GM12892 (cell line): ENCODE results near the gene TAF13.
"Not testable (repeated sequence)": the region's sequence is repeated elsewhere in the genome, so short reads cannot be mapped to it uniquely, and the experiment has no call there.

Experiments used
- DNase-seq: peaks from one replicate; pipeline ENCODE4 v3.0.0; 2011; ENCODE audit not compliant: insufficient read length
- FAIRE-seq: peaks from 2 replicates; lab custom pipeline; 2011; peaks lifted over from hg19 to GRCh38; lab: Jason Lieb, UNC
- POLR2A ChIP-seq: IDR thresholded peaks from 2 replicates; pipeline ENCODE4 v1.6.1; 2011; ENCODE audit warnings: low read depth, low read length, control low read depth
- POLR2AphosphoS5 ChIP-seq: IDR thresholded peaks from 2 replicates; pipeline ENCODE4 v1.6.1; 2011; ENCODE audit warnings: low read depth, low read length, control low read depth
- TAF1 ChIP-seq: IDR thresholded peaks from 2 replicates; pipeline ENCODE4 v1.6.1; 2011; ENCODE audit warnings: low read depth, mild to moderate bottlenecking, control low read depth, low read length, borderline replicate concordance

TAF13 gene

GRCh38 chr1:109040627-109040988, 35.2 kb downstream of the TAF13 start:
- FAIRE-seq (no peak), DNase-seq (no peak)
- TF ChIP-seq POLR2AphosphoS5 (no peak), POLR2A (no peak), TAF1 (no peak)

- DNase-seq (no peak), FAIRE-seq (no peak)
- no peak for TF ChIP-seq TAF1
- no peak for TF ChIP-seq POLR2A
- no peak for TF ChIP-seq POLR2AphosphoS5
Measured at GRCh38 chr1:109034382-109034781, 41.4 kb downstream of the TAF13 start.

GRCh38 chr1:109029493-109029892, 46.3 kb downstream of the TAF13 start:
- not testable (repeated sequence) for FAIRE-seq

GRCh38 chr1:109027841-109028240, 48.0 kb downstream of the TAF13 start:
- TF ChIP-seq TAF1 = no peak
- no peak for TF ChIP-seq POLR2A
- TF ChIP-seq POLR2AphosphoS5 = no peak
- DNase-seq (no peak), FAIRE-seq (no peak)

More at GRCh38 chr1:109029493-109029892, 46.3 kb downstream of the TAF13 start:
- DNase-seq = not testable (repeated sequence)

- FAIRE-seq (no peak), DNase-seq (no peak)
- TF ChIP-seq POLR2AphosphoS5 (no peak), TAF1 (no peak), POLR2A (no peak)
Measured at GRCh38 chr1:109025694-109026093, 50.1 kb downstream of the TAF13 start.

- FAIRE-seq (no peak), DNase-seq (no peak)
- TF ChIP-seq TAF1 (no peak), POLR2AphosphoS5 (no peak), POLR2A (no peak)
Measured at GRCh38 chr1:109024646-109025045, 51.2 kb downstream of the TAF13 start.

GRCh38 chr1:109020693-109021257, 55.0 kb downstream of the TAF13 start:
- no peak for DNase-seq
- no peak for FAIRE-seq
- TF ChIP-seq POLR2A = no peak
- TF ChIP-seq TAF1 = no peak
- TF ChIP-seq POLR2AphosphoS5 = no peak

GRCh38 chr1:109017719-109018118, 58.1 kb downstream of the TAF13 start:
- FAIRE-seq, DNase-seq: not testable (repeated sequence)

- FAIRE-seq (no peak), DNase-seq (no peak)
- TF ChIP-seq POLR2A = no peak
- TF ChIP-seq TAF1 = no peak
Measured at GRCh38 chr1:109017134-109017533, 58.7 kb downstream of the TAF13 start.
